GM23248 (cell line): Measurements from ENCODE around the gene SLC25A26.

ENCODE experiments used
- EZH2 ChIP-seq: fragments of 200-600 bp; sonication (generic); IDR thresholded peaks from 2 replicates; pipeline ENCODE4 v1.6.1; 2018; ENCODE audit warnings: antibody characterized with exemption, mild to moderate bottlenecking; ENCODE audit not compliant: insufficient read depth, poor library complexity, severe bottlenecking
- EZH2phosphoT487 ChIP-seq: fragments of 200-600 bp; sonication (generic); IDR thresholded peaks from 2 replicates; pipeline ENCODE4 v1.6.1; 2018; ENCODE audit warnings: antibody characterized with exemption, moderate library complexity, mild to moderate bottlenecking, low read depth; ENCODE audit not compliant: insufficient read depth

- TF ChIP-seq EZH2phosphoT487 (no peak), EZH2 (no peak)
Observed at GRCh38 chr3:66206806-66207205, 14.0 kb upstream of the SLC25A26 start.
